GM23338 (cell line): Measurements from ENCODE around the gene CFAP77. TPM values are rescaled to one million over a fixed set of nuclear protein-coding genes. Genes with fewer than 3 reads are reported as not detected.

Experiments used
- ATAC-seq: fragments of 200-7000 bp; cut with Tn5 transposase; 3 replicates; pipeline ENCODE4 v1.9.1; 2020
- DNase-seq: peaks from one replicate; pipeline ENCODE4 v3.0.0-alpha.2; 2015; ENCODE audit warnings: low spot score
- H2AFZ ChIP-seq: fragments of 200-600 bp; sonication (generic); 2 replicates; pipeline ENCODE4 v1.8.0; 2016; ENCODE audit warnings: antibody characterized with exemption, mild to moderate bottlenecking, moderate library complexity
- H3F3A ChIP-seq: fragments of 200-600 bp; sonication (generic); replicated peaks from 2 replicates; pipeline ENCODE4 v1.8.0; 2017; ENCODE audit warnings: antibody characterized with exemption, mixed run types, low read depth
- H3K27ac ChIP-seq: fragments of 200-600 bp; sonication (generic); 2 replicates; pipeline ENCODE4 v1.6.1; 2016; ENCODE audit warnings: low read depth
- H3K27me3 ChIP-seq: fragments of 200-600 bp; sonication (generic); 2 replicates; pipeline ENCODE4 v1.8.0; 2016; ENCODE audit warnings: mild to moderate bottlenecking, mixed run types, moderate library complexity; ENCODE audit not compliant: insufficient read depth
- H3K36me3 ChIP-seq: fragments of 200-600 bp; sonication (generic); 2 replicates; pipeline ENCODE4 v1.8.0; 2016; ENCODE audit warnings: mild to moderate bottlenecking; ENCODE audit not compliant: insufficient read depth
- H3K4me1 ChIP-seq: fragments of 200-600 bp; sonication (generic); 2 replicates; pipeline ENCODE4 v1.8.0; 2016; ENCODE audit warnings: mild to moderate bottlenecking, moderate library complexity; ENCODE audit not compliant: insufficient read depth
- H3K4me2 ChIP-seq: fragments of 200-600 bp; sonication (generic); 2 replicates; pipeline ENCODE4 v1.7.1; 2017; ENCODE audit warnings: mixed run types
- H3K4me3 ChIP-seq: fragments of 200-600 bp; sonication (generic); 2 replicates; pipeline ENCODE4 v1.6.1; 2016; ENCODE audit warnings: mixed run types
- H3K79me2 ChIP-seq: fragments of 200-600 bp; sonication (generic); replicated peaks from 2 replicates; pipeline ENCODE4 v1.8.0; 2017; ENCODE audit warnings: mild to moderate bottlenecking; ENCODE audit not compliant: insufficient read depth
- H3K9me2 ChIP-seq: fragments of 200-600 bp; sonication (generic); 2 replicates; pipeline ENCODE4 v1.8.0; 2017; ENCODE audit not compliant: insufficient read depth
- H4K20me1 ChIP-seq: fragments of 200-600 bp; sonication (generic); replicated peaks from 2 replicates; pipeline ENCODE4 v1.8.0; 2017; ENCODE audit warnings: mild to moderate bottlenecking; ENCODE audit not compliant: insufficient read depth
- H3K27ac Mint-ChIP-seq: 2 replicates; pipeline ENCODE4 v1.8.0; 2020; ENCODE audit warnings: inconsistent platforms, mild to moderate bottlenecking, moderate library complexity, mixed read lengths
- H3K27me3 Mint-ChIP-seq: 3 replicates; pipeline ENCODE4 v1.8.0; 2022; ENCODE audit warnings: low read depth, mild to moderate bottlenecking, moderate library complexity, mixed read lengths, inconsistent platforms; ENCODE audit not compliant: insufficient read depth, poor library complexity
- H3K36me3 Mint-ChIP-seq: 3 replicates; pipeline ENCODE4 v1.8.0; 2021; ENCODE audit warnings: low read depth, mild to moderate bottlenecking, inconsistent platforms, moderate library complexity, mixed read lengths
- H3K4me1 Mint-ChIP-seq: 3 replicates; pipeline ENCODE4 v1.8.0; 2020; ENCODE audit warnings: mild to moderate bottlenecking, inconsistent platforms, mixed read lengths
- H3K4me3 Mint-ChIP-seq: 3 replicates; pipeline ENCODE4 v1.8.0; 2021; ENCODE audit warnings: moderate library complexity, mild to moderate bottlenecking, inconsistent platforms, mixed read lengths
- H3K9me3 Mint-ChIP-seq: 3 replicates; pipeline ENCODE4 v1.8.0; 2020; ENCODE audit warnings: moderate library complexity, mild to moderate bottlenecking, inconsistent platforms, mixed read lengths
- CTCF ChIP-seq, 2 experiments: fragments of 200-600 bp in 1 of 2; sonication (generic) in 1 of 2; conservative IDR thresholded peaks; 2 replicates each; pipeline versions ENCODE4 v1.5.1 to v1.6.1; 2016 to 2017; ENCODE audit warnings: antibody characterized with exemption in 2 of 2, low read depth in 2 of 2, mild to moderate bottlenecking in 2 of 2, moderate library complexity in 1 of 2
- ETS1 ChIP-seq: IDR thresholded peaks from 2 replicates; pipeline ENCODE4 v1.6.1; 2016; ENCODE audit warnings: antibody characterized with exemption
- EZH2 ChIP-seq: fragments of 200-600 bp; sonication (generic); IDR thresholded peaks from one replicate; pipeline ENCODE4 v1.8.0; 2017; ENCODE audit warnings: antibody characterized with exemption, mild to moderate bottlenecking, low read depth; ENCODE audit not compliant: unreplicated experiment
- JUNB ChIP-seq: IDR thresholded peaks from one replicate; pipeline ENCODE4 v1.6.1; 2016; ENCODE audit warnings: antibody characterized with exemption; ENCODE audit not compliant: unreplicated experiment
- POLR2AphosphoS5 ChIP-seq: IDR thresholded peaks from 2 replicates; pipeline ENCODE4 v1.6.1; 2016; ENCODE audit warnings: antibody characterized with exemption, low read depth
- STAT1 ChIP-seq: IDR thresholded peaks from one replicate; pipeline ENCODE4 v1.6.1; 2016; ENCODE audit warnings: antibody characterized with exemption; ENCODE audit not compliant: unreplicated experiment
- ZNF114 ChIP-seq: fragments of 250-450 bp; sonication (Bioruptor Pico); IDR thresholded peaks from 2 replicates; pipeline ENCODE4 v1.5.0; 2020; ENCODE audit warnings: mild to moderate bottlenecking, moderate library complexity
- ZNF331 ChIP-seq: fragments of 250-450 bp; sonication (Bioruptor Pico); IDR thresholded peaks from 2 replicates; pipeline ENCODE4 v1.5.0; 2020; ENCODE audit warnings: low read depth, mild to moderate bottlenecking, moderate library complexity
- polyA plus RNA-seq: library from polyadenylated mRNA; unstranded; fragments of >200 nt; fragmentation: Nextera tagmentation; extraction: Ambion mirVana; gene quantifications from 2 replicates; pipeline ENCODE4 v1.2.1, GENCODE V29; 2016
- total RNA-seq: library from RNA; depleted of rRNA; stranded (reverse); fragments of >200 nt; shearing (Covaris generic); gene quantifications from 2 replicates; pipeline ENCODE4 v1.2.3, GENCODE V29; 2014

The CFAP77 gene
- total and polyA plus RNA-seq, 2 experiments from 2014 or later: 0.97 to 1.3 TPM

GRCh38 chr9:132458432-132458831 lies 48.4 kb downstream of the CFAP77 start:
- Mint-ChIP-seq H3K27me3 (peaks cover 9% of the 10 kb centered on the region), H3K4me3 (no peak overlapping the region), H3K4me1 (peaks cover 13% of the 10 kb centered on the region), H3K27ac (no peak overlapping the region), H3K36me3 (no peaks in the 10 kb centered on the region), H3K9me3 (no peaks in the 10 kb centered on the region)
- Histone ChIP-seq H3K9me2 (no peaks in the 10 kb centered on the region), H3K4me2 (no peak overlapping the region), H3K36me3 (no peaks in the 10 kb centered on the region), H4K20me1 (no peaks in the 10 kb centered on the region; the same call in 1 of the 2 replicates), H3K79me2 (no peaks in the 10 kb centered on the region), H3K27me3 (no peaks in the 10 kb centered on the region), H3K4me3 (no peak overlapping the region), H3F3A (no peaks in the 10 kb centered on the region), H3K27ac (no peak overlapping the region), H2AFZ (no peak overlapping the region), H3K4me1 (no peaks in the 10 kb centered on the region; the same call in 1 of the 2 replicates)
- DNase-seq (peak; percentile 35), ATAC-seq (peak; percentile 77)
- TF ChIP-seq POLR2AphosphoS5 (no peak), STAT1 (no peak), CTCF (conservative IDR thresholded peaks at IDR 0.05; ENCODE audit: low read depth in 2 of 2) (peak in 1 of 2 experiments; percentile 12; a peak in 1 of 4 replicates)

GRCh38 chr9:132459661-132460060 lies 49.6 kb downstream of the CFAP77 start:
- H3K36me3 Mint-ChIP-seq: no peaks in the 10 kb centered on the region
- H3K27ac Mint-ChIP-seq: no peak overlapping the region
- ATAC-seq: no peak
- Histone ChIP-seq H3K4me2 (no peak overlapping the region), H3K79me2 (no peaks in the 10 kb centered on the region), H3K4me3 (no peak overlapping the region), H3K27me3 (no peaks in the 10 kb centered on the region), H3F3A (no peaks in the 10 kb centered on the region), H3K4me1 (no peaks in the 10 kb centered on the region; the same call in 1 of the 2 replicates), H3K9me2 (no peaks in the 10 kb centered on the region), H4K20me1 (no peaks in the 10 kb centered on the region; the same call in 1 of the 2 replicates), H2AFZ (no peak overlapping the region), H3K27ac (no peak overlapping the region), H3K36me3 (no peaks in the 10 kb centered on the region)
- H3K4me1 Mint-ChIP-seq: peaks cover 13% of the 10 kb centered on the region
- DNase-seq: no peak
- no peak overlapping the region for H3K4me3 Mint-ChIP-seq
- no peaks in the 10 kb centered on the region for H3K9me3 Mint-ChIP-seq
- TF ChIP-seq JUNB: no peak
- TF ChIP-seq EZH2: no peak
- TF ChIP-seq STAT1: no peak
- no peak for TF ChIP-seq CTCF (conservative IDR thresholded peaks at IDR 0.05; ENCODE audit: low read depth in 2 of 2)
- peaks cover 9% of the 10 kb centered on the region for H3K27me3 Mint-ChIP-seq

- no peak overlapping the region for H3K4me2 ChIP-seq
- Mint-ChIP-seq H3K27ac (no peak overlapping the region), H3K9me3 (no peaks in the 10 kb centered on the region), H3K4me3 (no peak overlapping the region), H3K27me3 (peaks cover 9% of the 10 kb centered on the region), H3K36me3 (no peaks in the 10 kb centered on the region), H3K4me1 (peaks cover 13% of the 10 kb centered on the region)
- ATAC-seq (no peak), DNase-seq (no peak)
- no peaks in the 10 kb centered on the region for H3K36me3 ChIP-seq
- no peaks in the 10 kb centered on the region; the same call in 1 of the 2 replicates for H4K20me1 ChIP-seq
- no peaks in the 10 kb centered on the region for H3F3A ChIP-seq
- H3K27me3 ChIP-seq: no peaks in the 10 kb centered on the region
- H3K4me3 ChIP-seq: no peak overlapping the region
- H2AFZ ChIP-seq: no peak overlapping the region
- no peaks in the 10 kb centered on the region for H3K79me2 ChIP-seq
- no peak overlapping the region for H3K27ac ChIP-seq
- no peaks in the 10 kb centered on the region for H3K9me2 ChIP-seq
- H3K4me1 ChIP-seq: no peaks in the 10 kb centered on the region; the same call in 1 of the 2 replicates
- no peak for TF ChIP-seq ETS1
- no peak for TF ChIP-seq ZNF114 (CRISPR knock-in tag)
- no peak for TF ChIP-seq JUNB
- TF ChIP-seq ZNF331 (CRISPR knock-in tag): no peak
- TF ChIP-seq EZH2: no peak
Measured at GRCh38 chr9:132460240-132460639, 50.2 kb downstream of the CFAP77 start.
